ENCODE measurements around the gene NEGR1.

NEGR1 gene

DNA sequence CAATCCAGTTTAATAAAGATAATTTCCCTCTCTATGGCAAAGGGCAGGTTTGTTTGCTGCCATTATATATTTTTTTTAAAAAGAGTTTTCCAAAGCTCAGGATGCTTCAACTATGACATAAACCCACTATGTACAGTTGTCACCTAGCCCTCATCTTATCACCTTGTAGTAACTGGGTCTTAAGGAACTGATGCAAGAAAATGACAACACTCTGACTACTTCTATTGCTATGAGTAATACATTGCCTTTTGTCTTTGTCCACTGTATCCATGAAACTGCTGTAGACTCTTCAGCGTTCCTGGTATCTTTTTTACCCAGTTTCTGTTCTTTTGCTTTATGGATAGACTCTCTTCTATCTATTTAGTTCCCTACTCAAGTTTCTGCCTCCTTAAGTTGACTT lies 586.5 kb downstream of the NEGR1 start:
- Mint-ChIP-seq H3K27me3 (ENCODE audit: low read depth) (no peaks in the 10 kb centered on the region), H3K36me3 (ENCODE audit: low read depth) (no peaks in the 10 kb centered on the region), H3K9me3 (peaks cover 8% of the 10 kb centered on the region), H3K4me3 (no peak overlapping the region), H3K4me1 (ENCODE audit: low read depth) (no peaks in the 10 kb centered on the region), H3K27ac (no peak overlapping the region)
- no peak for DNase-seq (ENCODE audit: low spot score)

DNA sequence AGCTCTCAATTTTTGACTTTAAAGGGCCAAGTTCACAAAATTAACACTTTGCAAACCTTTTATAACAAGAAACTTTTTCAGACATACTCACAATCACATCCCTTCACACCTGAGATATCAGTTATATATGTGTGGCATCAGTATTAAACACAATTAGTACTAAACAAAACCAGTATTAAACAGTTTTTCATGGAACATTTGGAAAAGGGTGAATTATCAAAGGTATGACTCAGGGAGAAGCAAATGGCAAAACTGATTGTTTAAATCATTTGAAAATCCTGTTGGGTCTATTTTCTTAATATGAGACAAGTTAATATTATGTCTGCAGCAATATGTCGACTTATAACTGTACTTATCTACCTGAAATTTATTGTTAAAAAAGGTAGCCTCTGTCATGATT lies 587.3 kb downstream of the NEGR1 start:
- Mint-ChIP-seq H3K9me3 (peaks cover 4% of the 10 kb centered on the region), H3K36me3 (ENCODE audit: low read depth) (no peaks in the 10 kb centered on the region), H3K27ac (no peak overlapping the region), H3K4me1 (ENCODE audit: low read depth) (no peaks in the 10 kb centered on the region), H3K4me3 (no peak overlapping the region), H3K27me3 (ENCODE audit: low read depth) (no peaks in the 10 kb centered on the region)
- no peak for DNase-seq (ENCODE audit: low spot score)

DNA sequence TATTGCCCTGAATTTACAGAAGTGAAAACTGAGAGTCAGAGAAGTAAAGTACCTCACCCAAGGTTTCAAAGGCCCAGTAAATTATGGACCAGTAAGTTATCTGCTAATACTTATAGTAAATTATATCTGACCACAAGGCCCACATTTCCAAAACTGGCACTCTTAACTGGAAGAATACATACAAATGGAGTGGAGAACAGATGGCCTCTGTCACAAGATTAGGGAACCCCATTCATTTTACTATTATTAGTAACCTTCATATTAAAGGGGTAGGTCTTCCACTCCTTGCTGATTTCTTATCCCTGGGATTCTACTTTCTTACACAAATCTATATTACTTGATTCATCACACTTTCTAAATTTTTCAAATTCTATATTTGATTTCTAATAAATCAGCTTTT lies 588.8 kb downstream of the NEGR1 start:
- H3K4me1 Mint-ChIP-seq (ENCODE audit: low read depth), result no peaks in the 10 kb centered on the region
- no peak overlapping the region for H3K27ac Mint-ChIP-seq
- no peak for DNase-seq (ENCODE audit: low spot score)
- no peak overlapping the region for H3K4me3 Mint-ChIP-seq
- no peaks in the 10 kb centered on the region for H3K27me3 Mint-ChIP-seq (ENCODE audit: low read depth)
- no peaks in the 10 kb centered on the region for H3K36me3 Mint-ChIP-seq (ENCODE audit: low read depth)
- H3K9me3 Mint-ChIP-seq, result no peaks in the 10 kb centered on the region

DNA sequence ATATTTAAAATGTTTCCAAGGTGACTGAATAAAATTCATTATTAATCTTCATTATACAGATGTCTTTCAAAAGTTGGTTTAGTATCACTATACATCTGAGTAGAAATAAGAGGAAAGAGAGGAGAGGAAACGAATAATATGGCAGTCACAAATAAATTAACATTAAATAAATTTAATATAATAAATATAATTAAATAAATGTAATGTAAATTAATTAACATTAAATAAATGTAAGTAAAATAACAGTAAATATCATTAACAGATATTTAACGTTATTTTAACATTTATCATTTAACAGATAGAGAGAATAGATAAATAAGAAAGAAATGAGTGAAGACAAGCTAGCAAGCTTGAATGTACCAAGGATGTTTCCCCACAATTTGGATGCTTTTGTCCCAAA lies 592.7 kb downstream of the NEGR1 start:
- Mint-ChIP-seq H3K27me3 (ENCODE audit: low read depth) (no peaks in the 10 kb centered on the region), H3K9me3 (no peaks in the 10 kb centered on the region), H3K4me1 (ENCODE audit: low read depth) (no peaks in the 10 kb centered on the region), H3K36me3 (ENCODE audit: low read depth) (no peaks in the 10 kb centered on the region), H3K27ac (no peak overlapping the region), H3K4me3 (no peak overlapping the region)
- no peak for DNase-seq (ENCODE audit: low spot score)

DNA sequence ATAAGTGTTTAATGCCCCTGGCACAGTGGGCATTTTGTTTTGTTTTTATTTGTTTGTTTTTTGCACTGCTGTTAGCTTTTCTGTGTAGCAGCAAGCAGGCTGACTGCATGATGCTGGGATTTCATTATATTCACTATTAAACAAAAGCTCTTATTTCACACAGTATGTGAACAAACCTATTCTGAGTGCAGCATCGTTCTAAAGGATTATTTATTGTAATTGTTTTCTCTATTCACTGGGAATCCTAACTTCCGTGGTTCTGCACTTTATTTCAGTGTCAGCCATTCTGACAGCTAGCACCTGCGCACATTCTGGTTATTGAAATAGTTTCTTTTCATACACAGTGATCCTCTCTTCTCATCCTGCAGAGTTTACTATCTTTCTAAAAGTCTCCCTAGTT lies 595.0 kb downstream of the NEGR1 start:
- no peak overlapping the region for H3K4me3 Mint-ChIP-seq
- no peaks in the 10 kb centered on the region for H3K4me1 Mint-ChIP-seq (ENCODE audit: low read depth)
- no peaks in the 10 kb centered on the region for H3K27me3 Mint-ChIP-seq (ENCODE audit: low read depth)
- H3K36me3 Mint-ChIP-seq (ENCODE audit: low read depth), result no peaks in the 10 kb centered on the region
- H3K27ac Mint-ChIP-seq, result no peak overlapping the region
- no peak for DNase-seq (ENCODE audit: low spot score)
- no peaks in the 10 kb centered on the region for H3K9me3 Mint-ChIP-seq

DNA sequence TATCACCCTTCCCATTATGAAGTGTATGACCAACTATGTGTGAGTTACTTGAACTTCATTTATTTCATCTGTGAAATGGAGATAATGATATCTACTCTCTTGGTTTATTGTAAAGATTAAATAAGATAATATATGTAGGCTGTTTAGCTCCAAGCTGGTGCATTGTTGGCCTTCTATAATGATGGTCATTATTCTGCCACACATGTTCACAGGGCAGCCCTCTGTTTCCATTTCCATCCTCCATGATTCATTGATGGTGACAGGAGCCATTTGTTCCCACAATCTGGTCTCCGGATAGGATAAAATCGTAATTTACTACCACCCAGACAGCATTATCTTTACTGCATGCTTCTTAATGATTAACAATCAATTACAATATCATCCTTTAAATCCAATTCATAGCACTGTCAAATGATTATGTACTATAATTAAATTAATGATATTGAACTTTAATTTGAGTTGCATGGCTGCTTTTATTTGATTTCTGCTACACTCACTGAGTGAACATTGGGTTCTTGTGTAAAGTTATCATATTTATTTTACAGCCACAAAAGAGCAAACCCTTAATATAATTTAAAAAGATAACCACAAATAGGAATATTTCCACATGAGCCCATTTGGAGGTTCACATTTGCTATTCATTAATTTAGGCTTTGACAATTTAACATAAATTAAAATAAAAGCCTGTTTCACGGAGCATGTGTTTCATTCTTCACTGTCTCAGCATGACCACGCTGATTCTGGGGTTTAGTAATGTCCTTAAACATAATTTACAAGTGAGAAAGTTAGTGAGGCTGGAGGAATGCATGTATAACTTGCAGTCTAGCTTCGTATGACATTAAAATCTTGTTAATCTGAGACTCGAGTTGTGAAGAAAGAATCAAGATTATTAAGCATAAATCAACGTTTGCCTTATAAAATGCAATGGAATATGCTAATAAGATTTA lies 605.1 kb downstream of the NEGR1 start:
- no peaks in the 10 kb centered on the region for H3K27me3 Mint-ChIP-seq (ENCODE audit: low read depth)
- DNase-seq (ENCODE audit: low spot score), result no peak
- no peak overlapping the region for H3K27ac Mint-ChIP-seq
- no peaks in the 10 kb centered on the region for H3K36me3 Mint-ChIP-seq (ENCODE audit: low read depth)
- H3K9me3 Mint-ChIP-seq, result no peaks in the 10 kb centered on the region
- H3K4me1 Mint-ChIP-seq (ENCODE audit: low read depth), result no peaks in the 10 kb centered on the region
- H3K4me3 Mint-ChIP-seq, result no peak overlapping the region

DNA sequence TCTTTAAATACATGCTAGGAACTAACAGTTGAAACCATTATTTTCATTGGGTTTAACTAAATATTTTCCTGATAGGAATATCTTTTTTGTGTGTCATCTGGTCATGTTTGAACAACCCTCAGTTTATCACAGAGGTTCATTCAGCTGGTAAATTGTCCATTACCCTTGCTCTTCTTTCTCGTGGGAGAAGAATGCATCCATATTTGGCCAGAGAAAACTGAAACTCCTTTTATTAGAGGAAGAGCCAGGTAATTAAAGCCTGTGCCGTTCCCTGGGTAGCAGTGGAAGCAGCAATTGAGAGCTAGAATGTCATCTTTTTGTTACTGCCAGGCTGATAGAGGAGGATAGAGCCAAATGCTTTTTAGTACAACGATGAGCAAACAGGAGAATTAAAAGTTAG lies 614.3 kb downstream of the NEGR1 start:
- Mint-ChIP-seq H3K9me3 (no peaks in the 10 kb centered on the region), H3K27ac (no peak overlapping the region), H3K4me1 (ENCODE audit: low read depth) (no peaks in the 10 kb centered on the region), H3K4me3 (no peak overlapping the region), H3K27me3 (ENCODE audit: low read depth) (no peaks in the 10 kb centered on the region), H3K36me3 (ENCODE audit: low read depth) (no peaks in the 10 kb centered on the region)
- no peak for DNase-seq (ENCODE audit: low spot score)

DNA sequence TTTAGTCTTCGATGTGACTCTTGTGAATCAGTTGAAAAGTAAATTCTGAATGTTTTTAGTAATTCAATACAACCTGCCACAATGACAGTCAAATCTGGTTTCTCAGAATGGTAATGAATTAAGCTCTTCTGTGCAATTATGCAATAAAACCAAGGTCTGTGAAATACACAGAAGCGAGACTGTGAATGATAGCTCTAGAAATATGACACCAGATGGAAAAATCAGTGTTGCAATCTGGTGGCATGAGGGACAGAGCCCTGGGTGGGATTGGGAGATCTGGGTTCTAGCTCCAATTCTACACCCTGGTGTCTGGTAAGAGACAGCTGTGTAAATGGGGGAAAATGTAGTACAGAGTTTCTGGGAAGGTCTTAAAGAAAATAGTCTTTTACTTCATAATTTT lies 615.1 kb downstream of the NEGR1 start:
- no peak overlapping the region for H3K4me3 Mint-ChIP-seq
- no peaks in the 10 kb centered on the region for H3K4me1 Mint-ChIP-seq (ENCODE audit: low read depth)
- no peaks in the 10 kb centered on the region for H3K9me3 Mint-ChIP-seq
- H3K27me3 Mint-ChIP-seq (ENCODE audit: low read depth), result no peaks in the 10 kb centered on the region
- no peak overlapping the region for H3K27ac Mint-ChIP-seq
- no peaks in the 10 kb centered on the region for H3K36me3 Mint-ChIP-seq (ENCODE audit: low read depth)
- no peak for DNase-seq (ENCODE audit: low spot score)

DNA sequence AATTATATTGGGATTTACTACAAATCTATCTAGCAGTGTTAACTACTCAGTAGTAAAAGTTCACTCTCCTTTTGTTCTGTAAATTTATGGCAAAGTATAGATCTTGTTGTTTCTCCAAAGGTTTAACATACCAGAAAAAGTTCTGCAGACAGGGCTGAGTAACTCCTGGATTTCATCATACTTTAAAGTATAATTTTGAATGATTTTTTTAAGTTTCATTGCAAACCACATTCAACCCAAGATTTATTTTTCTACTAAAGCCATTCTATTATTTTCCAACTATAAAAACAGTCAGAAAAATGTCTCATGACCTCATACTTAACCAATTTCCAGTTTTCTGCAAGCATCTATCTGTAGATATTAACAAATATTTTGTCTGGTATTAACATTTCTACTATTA lies 615.7 kb downstream of the NEGR1 start:
- DNase-seq (ENCODE audit: low spot score), result no peak
- Mint-ChIP-seq H3K27ac (no peak overlapping the region), H3K36me3 (ENCODE audit: low read depth) (no peaks in the 10 kb centered on the region), H3K9me3 (no peaks in the 10 kb centered on the region), H3K27me3 (ENCODE audit: low read depth) (no peaks in the 10 kb centered on the region), H3K4me1 (ENCODE audit: low read depth) (no peaks in the 10 kb centered on the region), H3K4me3 (no peak overlapping the region)

DNA sequence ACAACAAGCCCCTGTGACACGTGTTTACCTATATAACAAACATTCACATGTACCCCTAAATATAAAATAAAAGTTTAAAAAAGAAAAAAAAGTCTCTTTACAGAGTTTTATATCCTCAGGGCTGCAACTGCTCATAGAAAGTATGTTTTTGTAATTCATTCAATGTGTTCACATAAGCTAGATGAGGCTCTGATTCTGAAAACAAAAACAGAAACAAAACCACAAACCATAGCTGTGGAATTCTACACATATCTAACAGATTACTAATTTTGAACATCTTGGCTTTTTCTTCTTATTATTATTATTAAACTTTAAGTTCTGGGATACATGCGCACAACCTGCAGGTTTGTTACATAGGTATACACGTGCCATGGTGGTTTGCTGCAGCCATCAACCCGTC lies 621.9 kb downstream of the NEGR1 start:
- Mint-ChIP-seq H3K36me3 (ENCODE audit: low read depth) (no peaks in the 10 kb centered on the region), H3K9me3 (no peaks in the 10 kb centered on the region), H3K27ac (no peak overlapping the region), H3K27me3 (ENCODE audit: low read depth) (no peaks in the 10 kb centered on the region), H3K4me1 (ENCODE audit: low read depth) (no peaks in the 10 kb centered on the region), H3K4me3 (no peak overlapping the region)
- no peak for DNase-seq (ENCODE audit: low spot score)

DNA sequence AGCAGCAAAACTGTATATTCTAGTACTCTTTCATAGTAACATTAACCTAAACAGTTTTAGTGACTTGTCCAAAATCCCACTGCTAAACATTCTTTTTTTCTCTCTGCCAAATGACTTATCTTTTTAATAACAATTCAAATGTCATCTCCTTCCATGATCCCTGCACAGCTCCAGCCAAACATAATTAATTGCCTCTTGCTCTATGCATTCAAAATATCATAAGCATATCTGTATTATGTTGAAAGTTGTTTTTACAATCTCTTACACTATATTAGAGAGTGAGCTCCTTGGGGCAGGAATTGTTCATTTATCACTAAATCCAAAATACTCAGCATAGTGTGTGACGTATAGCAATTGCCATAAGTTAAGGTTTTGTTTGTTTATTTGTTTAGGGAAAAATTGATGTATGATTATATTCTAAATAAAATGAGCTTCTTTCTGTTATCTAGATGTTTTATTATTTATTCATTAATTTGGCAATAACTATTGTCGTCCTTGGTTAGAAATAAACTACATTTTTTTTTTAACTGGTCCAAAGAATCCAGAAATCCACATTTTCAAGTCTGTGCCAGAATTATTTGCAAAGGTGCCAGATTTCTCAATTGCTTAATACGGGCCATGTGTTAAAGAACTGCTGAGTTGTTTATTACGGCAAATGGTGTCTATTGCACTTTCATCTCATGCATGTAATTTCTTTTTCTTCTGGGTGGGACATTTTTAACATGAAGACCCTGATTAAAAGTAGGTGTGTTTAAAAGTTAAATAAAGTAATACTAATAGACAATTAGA lies 624.3 kb downstream of the NEGR1 start:
- H3K9me3 Mint-ChIP-seq, result no peaks in the 10 kb centered on the region
- H3K4me1 Mint-ChIP-seq (ENCODE audit: low read depth), result no peaks in the 10 kb centered on the region
- no peak overlapping the region for H3K4me3 Mint-ChIP-seq
- no peak overlapping the region for H3K27ac Mint-ChIP-seq
- H3K27me3 Mint-ChIP-seq (ENCODE audit: low read depth), result no peaks in the 10 kb centered on the region
- DNase-seq (ENCODE audit: low spot score), result no peak
- H3K36me3 Mint-ChIP-seq (ENCODE audit: low read depth), result no peaks in the 10 kb centered on the region

DNA sequence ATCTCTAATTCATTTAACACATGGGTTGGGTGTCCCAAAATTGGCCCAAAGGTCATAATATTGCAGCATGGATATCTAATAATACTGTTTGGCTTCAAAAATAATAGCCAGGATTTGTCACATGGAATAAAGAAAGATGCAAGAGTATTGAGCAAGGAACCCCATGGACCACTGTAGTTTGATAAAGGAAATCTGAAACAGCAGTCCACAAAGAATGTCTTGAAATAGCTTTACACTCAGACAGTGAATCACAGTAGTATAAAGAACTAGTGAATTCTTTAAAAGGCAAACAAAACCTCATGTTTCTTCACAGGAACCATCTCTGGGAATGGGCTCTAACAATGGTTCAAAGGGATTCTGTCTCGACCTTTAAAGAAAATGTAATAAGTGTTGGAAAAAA lies 625.4 kb downstream of the NEGR1 start:
- H3K4me1 Mint-ChIP-seq (ENCODE audit: low read depth), result no peaks in the 10 kb centered on the region
- no peak for DNase-seq (ENCODE audit: low spot score)
- no peak overlapping the region for H3K27ac Mint-ChIP-seq

DNA sequence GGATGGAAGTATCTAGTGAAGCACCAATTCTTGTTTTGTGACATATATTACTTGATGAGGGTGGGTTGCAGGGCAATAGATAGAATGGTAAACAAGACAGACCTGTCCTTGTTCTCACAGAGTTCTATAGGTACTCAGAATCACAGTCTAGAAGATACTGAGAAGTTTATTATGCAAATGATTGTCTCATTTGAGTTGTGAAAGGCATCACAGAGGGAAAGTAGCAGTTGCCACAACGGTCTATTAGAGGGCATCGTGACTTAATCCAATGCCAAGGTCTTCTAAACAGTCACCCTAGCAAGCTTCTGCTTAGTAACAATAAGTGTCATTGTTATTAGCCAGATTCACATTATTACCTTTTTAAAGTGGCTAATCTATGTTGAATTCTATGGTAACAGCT lies 626.7 kb downstream of the NEGR1 start:
- no peak for DNase-seq (ENCODE audit: low spot score)
- H3K4me3 Mint-ChIP-seq, result no peak overlapping the region
- H3K4me1 Mint-ChIP-seq (ENCODE audit: low read depth), result no peaks in the 10 kb centered on the region

More for the DNA sequence above, 625.4 kb downstream of the NEGR1 start:
- Mint-ChIP-seq H3K27me3 (ENCODE audit: low read depth) (no peaks in the 10 kb centered on the region), H3K4me3 (no peak overlapping the region), H3K9me3 (no peaks in the 10 kb centered on the region), H3K36me3 (ENCODE audit: low read depth) (no peaks in the 10 kb centered on the region)

DNA sequence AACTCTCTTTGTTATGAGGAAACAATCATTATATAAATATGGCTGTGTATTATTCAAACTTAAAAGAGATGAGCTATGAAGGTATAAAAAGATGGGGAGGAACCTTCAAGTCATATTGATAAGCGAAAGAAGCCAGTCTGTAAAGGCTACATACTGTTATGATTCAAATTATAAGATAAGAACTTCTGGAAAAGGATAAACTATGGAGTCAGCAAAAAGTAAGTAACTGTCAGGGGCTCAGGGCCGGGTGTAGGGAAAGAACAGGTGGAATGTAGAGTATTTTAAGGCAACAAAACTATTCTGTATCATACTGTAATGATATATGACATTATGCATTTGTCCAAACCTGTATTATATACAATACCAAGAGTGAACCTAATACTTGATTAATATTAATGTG lies 628.4 kb downstream of the NEGR1 start:
- Mint-ChIP-seq H3K27ac (no peak overlapping the region), H3K27me3 (ENCODE audit: low read depth) (no peaks in the 10 kb centered on the region), H3K4me3 (no peak overlapping the region), H3K4me1 (ENCODE audit: low read depth) (no peaks in the 10 kb centered on the region), H3K9me3 (no peaks in the 10 kb centered on the region), H3K36me3 (ENCODE audit: low read depth) (no peaks in the 10 kb centered on the region)
- DNase-seq (ENCODE audit: low spot score), result no peak

More for the DNA sequence above, 626.7 kb downstream of the NEGR1 start:
- Mint-ChIP-seq H3K9me3 (no peaks in the 10 kb centered on the region), H3K36me3 (ENCODE audit: low read depth) (no peaks in the 10 kb centered on the region), H3K27ac (no peak overlapping the region), H3K27me3 (ENCODE audit: low read depth) (no peaks in the 10 kb centered on the region)
